Natural killer cell (primary cell): ENCODE data around the gene CARF. TPM values are rescaled to one million over a fixed set of nuclear protein-coding genes. Genes with fewer than 3 reads are reported as not detected.
A peak's percentile ranks its signal among the peaks of the same experiment; 100 is the strongest.
"Not testable (repeated sequence)": the region's sequence is repeated elsewhere in the genome, so short reads cannot be mapped to it uniquely, and the experiment has no call there.

Source experiments
- ATAC-seq, 3 donors: fragments of 150-1000 bp in 2 of 3; fragments of 200-7000 bp in 1 of 3; cut with Tn5 transposase; 1 replicate in 1 of 3; 2 replicates in 2 of 3; pipeline ENCODE4 v1.10.0; 2021; ENCODE audit warnings: mild to moderate bottlenecking in 2 of 3, moderate library complexity in 2 of 3
- DNase-seq, 2 donors: peaks; one replicate each; pipeline versions ENCODE4 v3.0.0 to v3.0.0-alpha.2; 2013 to 2021; ENCODE audit warnings: mixed read lengths in 1 of 2
- H3K27ac ChIP-seq: one replicate; pipeline ENCODE4 v1.5.1; 2013; ENCODE audit warnings: mild to moderate bottlenecking, low read length
- H3K27me3 ChIP-seq: one replicate; pipeline ENCODE4 v1.6.1; 2013; ENCODE audit warnings: low read length; ENCODE audit not compliant: control insufficient read depth, insufficient read depth
- H3K36me3 ChIP-seq: one replicate; pipeline ENCODE4 v1.6.1; 2013; ENCODE audit warnings: low read length; ENCODE audit not compliant: control insufficient read depth, insufficient read depth
- H3K4me1 ChIP-seq: one replicate; pipeline ENCODE4 v1.6.1; 2013; ENCODE audit warnings: low read length; ENCODE audit not compliant: control insufficient read depth, insufficient read depth
- H3K4me3 ChIP-seq: one replicate; pipeline ENCODE4 v1.5.1; 2013; ENCODE audit warnings: low read length
- H3K9me3 ChIP-seq: one replicate; pipeline ENCODE4 v1.6.1; 2013; ENCODE audit warnings: low read length; ENCODE audit not compliant: control insufficient read depth, insufficient read depth
- H3K27ac Mint-ChIP-seq, 2 donors: one replicate each; pipeline ENCODE4 v1.8.0; 2022; ENCODE audit warnings: mild to moderate bottlenecking in 2 of 2, mixed read lengths in 2 of 2, moderate library complexity in 1 of 2
- H3K27me3 Mint-ChIP-seq, 2 donors: one replicate each; pipeline ENCODE4 v1.8.0; 2022; ENCODE audit warnings: low read depth in 2 of 2, mixed read lengths in 2 of 2
- H3K36me3 Mint-ChIP-seq: one replicate; pipeline ENCODE4 v1.8.0; 2022; ENCODE audit warnings: mixed read lengths
- H3K4me1 Mint-ChIP-seq, 2 donors: one replicate each; pipeline ENCODE4 v1.8.0; 2022; ENCODE audit warnings: mixed read lengths in 2 of 2
- H3K4me3 Mint-ChIP-seq: one replicate; pipeline ENCODE4 v1.8.0; 2022; ENCODE audit warnings: mild to moderate bottlenecking, moderate library complexity, mixed read lengths
- H3K9me3 Mint-ChIP-seq, 2 donors: one replicate each; pipeline ENCODE4 v1.8.0; 2022; ENCODE audit warnings: mixed read lengths in 2 of 2
- CTCF ChIP-seq: fragments of 200-600 bp; IDR thresholded peaks from one replicate; pipeline ENCODE4 v1.8.0; 2022; ENCODE audit warnings: antibody characterized with exemption
- WGBS: methylation state at CpG from one replicate; pipeline ENCODE4 v1.1.7; 2013; ENCODE audit warnings: missing lambda C conversion rate; ENCODE audit not compliant: insufficient coverage; 5-methylcytosine and 5-hydroxymethylcytosine counted together
- intact Hi-C: fragments of 100-400 bp; cut with micrococcal nuclease; formaldehyde crosslinking; loops from one replicate; pipeline ENCODE4 v1.14.2; 2022
- total RNA-seq, 4 donors: library from RNA; stranded (reverse); fragments of 120-200 nt in 1 of 4; gene quantifications; one replicate each; pipeline versions ENCODE4 v1.2.3 to v1.2.4, GENCODE V29; 2013 to 2022

The CARF gene
- total RNA-seq, 3 donors from 2014 or later (not counting 1 experiment from before 2014, with no cell fraction given): 15.7 to 18.8 (median 16.0) TPM

- no peaks in the 10 kb centered on the region for H3K27me3 Mint-ChIP-seq
- no peaks in the 10 kb centered on the region for H3K4me1 ChIP-seq
- no peak for TF ChIP-seq CTCF
- no peaks in the 10 kb centered on the region for H3K36me3 Mint-ChIP-seq
- intact Hi-C loops: no loop called here
- H3K4me1 Mint-ChIP-seq: no peaks in the 10 kb centered on the region
- no peak overlapping the region for H3K4me3 Mint-ChIP-seq
- H3K4me3 ChIP-seq: no peak overlapping the region
- H3K36me3 ChIP-seq: peaks cover 11% of the 10 kb centered on the region
- H3K9me3 Mint-ChIP-seq: no peaks in the 10 kb centered on the region
- DNase-seq (no peak), ATAC-seq (no peak)
- no peaks in the 10 kb centered on the region for H3K9me3 ChIP-seq
- WGBS: no CpG with 5 or more reads among the region's 3 CpGs
- no peaks in the 10 kb centered on the region for H3K27me3 ChIP-seq
- H3K27ac ChIP-seq: no peak overlapping the region
- no peak overlapping the region for H3K27ac Mint-ChIP-seq
These were observed 64.7 kb downstream of the CARF start for GRCh38 chr2:202976809-202977208.

- H3K4me3 Mint-ChIP-seq: no peak overlapping the region
- no peak for TF ChIP-seq CTCF
- intact Hi-C loops: no loop called here
- no peak overlapping the region for H3K27ac Mint-ChIP-seq
- Histone ChIP-seq H3K9me3 (no peaks in the 10 kb centered on the region), H3K27me3 (no peaks in the 10 kb centered on the region), H3K27ac (no peak overlapping the region), H3K36me3 (peaks cover 8% of the 10 kb centered on the region), H3K4me1 (no peaks in the 10 kb centered on the region), H3K4me3 (no peak overlapping the region)
- WGBS: 100% methylated on average over 2 of the region's 3 CpGs
- ATAC-seq (no peak), DNase-seq (no peak)
- no peaks in the 10 kb centered on the region for H3K4me1 Mint-ChIP-seq
- no peaks in the 10 kb centered on the region for H3K9me3 Mint-ChIP-seq
- no peaks in the 10 kb centered on the region for H3K27me3 Mint-ChIP-seq
- H3K36me3 Mint-ChIP-seq: no peaks in the 10 kb centered on the region
These were observed 70.9 kb downstream of the CARF start for GRCh38 chr2:202982779-202983491.

DNA sequence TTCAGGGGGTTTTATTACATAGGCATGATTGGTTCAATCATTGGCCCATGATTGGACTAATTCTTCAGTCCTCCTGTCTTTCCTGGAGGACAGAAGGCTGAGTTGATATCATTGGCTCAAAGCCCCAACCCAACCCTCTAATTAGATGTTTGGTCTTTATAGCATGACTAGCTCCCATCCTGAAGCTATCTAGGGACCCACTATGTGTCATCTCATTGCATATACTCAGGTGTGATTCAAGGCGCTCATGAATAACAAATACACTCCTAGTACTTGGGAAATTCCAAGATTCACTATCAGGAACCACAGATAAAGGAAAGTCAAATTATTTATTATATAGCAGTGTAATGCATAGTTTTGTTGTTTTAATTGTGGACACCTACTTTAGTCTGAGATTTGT lies 77.7 kb downstream of the CARF start:
- Histone ChIP-seq H3K4me1 (no peaks in the 10 kb centered on the region), H3K27ac (no peak overlapping the region), H3K27me3 (no peaks in the 10 kb centered on the region), H3K4me3 (no peak overlapping the region), H3K9me3 (no peaks in the 10 kb centered on the region), H3K36me3 (no peaks in the 10 kb centered on the region)
- Mint-ChIP-seq H3K4me3 (no peak overlapping the region), H3K27me3 (peaks cover 0 to 1% of the 10 kb centered on the region in 2 donors), H3K36me3 (no peaks in the 10 kb centered on the region), H3K9me3 (no peaks in the 10 kb centered on the region), H3K4me1 (no peaks in the 10 kb centered on the region), H3K27ac (no peak overlapping the region)
- ATAC-seq: no peak
- intact Hi-C loops: no loop called here
- DNase-seq: no peak
- 100% methylated on average over 1 of the region's 1 CpG for WGBS
- TF ChIP-seq CTCF: no peak

GRCh38 chr2:202990501-202990900 lies 78.4 kb downstream of the CARF start:
- H3K4me3 ChIP-seq: no peak overlapping the region
- H3K27ac ChIP-seq: no peak overlapping the region
- H3K4me3 Mint-ChIP-seq: no peak overlapping the region
- H3K9me3 Mint-ChIP-seq: no peaks in the 10 kb centered on the region
- intact Hi-C loops: no loop called here
- no peaks in the 10 kb centered on the region for H3K9me3 ChIP-seq
- WGBS: no CpG with 5 or more reads among the region's 3 CpGs
- no peaks in the 10 kb centered on the region for H3K4me1 ChIP-seq
- no peaks in the 10 kb centered on the region for H3K4me1 Mint-ChIP-seq
- DNase-seq (no peak), ATAC-seq (no peak)
- peaks cover 3 to 9% of the 10 kb centered on the region in 2 donors for H3K27me3 Mint-ChIP-seq
- no peaks in the 10 kb centered on the region for H3K27me3 ChIP-seq
- no peak overlapping the region for H3K27ac Mint-ChIP-seq
- no peaks in the 10 kb centered on the region for H3K36me3 ChIP-seq
- no peaks in the 10 kb centered on the region for H3K36me3 Mint-ChIP-seq
- no peak for TF ChIP-seq CTCF

DNA sequence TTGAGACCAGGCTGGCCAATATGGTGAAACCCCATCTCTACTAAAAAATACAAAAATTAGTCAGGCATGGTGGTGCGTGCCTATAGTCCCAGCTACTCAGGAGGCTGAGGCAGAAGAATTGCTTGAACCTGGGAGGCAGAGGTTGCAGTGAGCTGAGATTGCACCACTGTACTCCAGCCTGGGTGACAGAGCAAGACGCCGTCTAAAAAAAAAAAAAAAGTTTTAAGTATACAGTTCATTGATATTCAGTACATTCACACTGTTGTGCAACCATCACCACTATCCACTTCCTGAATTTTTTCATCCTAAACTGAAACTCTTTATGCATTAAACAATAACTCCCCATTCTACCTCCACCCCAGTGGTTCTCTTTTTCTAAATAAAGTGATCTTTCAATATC lies 85.0 kb downstream of the CARF start:
- H3K36me3 Mint-ChIP-seq, H3K27ac ChIP-seq, H3K4me1 Mint-ChIP-seq, intact Hi-C loops, H3K4me1 ChIP-seq, H3K9me3 Mint-ChIP-seq, H3K36me3 ChIP-seq, H3K27me3 ChIP-seq, DNase-seq, H3K27ac Mint-ChIP-seq, H3K4me3 Mint-ChIP-seq, H3K9me3 ChIP-seq, H3K4me3 ChIP-seq: not testable (repeated sequence)
- peaks cover 5 to 13% of the 10 kb centered on the region in 2 donors for H3K27me3 Mint-ChIP-seq
- peak in 1 of 3 donors; percentile 41 for ATAC-seq
- 24% methylated on average over 3 of the region's 3 CpGs for WGBS
